NCI-H345 (cell line): ENCODE measurements around the gene ZCCHC24.

Experiments
- DNase-seq: peaks from one replicate; lab custom pipeline; 2025; lab: John Stamatoyannopoulos, UW

Gene ZCCHC24

DNA sequence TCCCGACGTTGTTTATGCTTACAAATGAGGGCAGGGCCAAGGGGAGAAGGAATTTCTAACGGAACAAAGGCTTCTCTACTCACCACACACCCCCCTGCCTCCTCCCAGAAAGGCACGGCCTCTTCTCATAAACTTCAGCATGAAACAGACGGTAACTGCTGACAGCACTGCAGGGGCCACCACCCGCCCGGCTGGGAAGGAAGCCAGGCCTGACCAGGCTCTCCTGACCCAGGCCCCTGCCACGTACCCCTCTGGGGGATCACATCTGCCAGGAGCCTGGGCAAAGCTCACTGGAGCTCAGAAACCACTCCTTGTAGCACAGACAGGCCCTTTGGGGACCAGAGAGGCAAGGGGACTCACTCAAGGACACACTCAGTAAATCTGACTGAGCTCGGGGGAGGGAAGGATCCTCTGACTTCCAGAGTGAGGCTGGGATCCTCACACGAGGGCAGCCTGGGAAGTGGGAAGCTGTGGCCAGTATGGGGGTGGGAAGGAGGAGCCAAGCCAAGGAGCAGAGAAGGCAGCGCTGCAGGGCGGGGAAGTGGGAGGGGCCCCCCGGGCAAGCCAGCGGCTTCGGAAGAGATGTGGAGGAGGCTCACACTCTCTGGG is 46.1 kb downstream of the ZCCHC24 start:
- DNase-seq, result no peak

DNA sequence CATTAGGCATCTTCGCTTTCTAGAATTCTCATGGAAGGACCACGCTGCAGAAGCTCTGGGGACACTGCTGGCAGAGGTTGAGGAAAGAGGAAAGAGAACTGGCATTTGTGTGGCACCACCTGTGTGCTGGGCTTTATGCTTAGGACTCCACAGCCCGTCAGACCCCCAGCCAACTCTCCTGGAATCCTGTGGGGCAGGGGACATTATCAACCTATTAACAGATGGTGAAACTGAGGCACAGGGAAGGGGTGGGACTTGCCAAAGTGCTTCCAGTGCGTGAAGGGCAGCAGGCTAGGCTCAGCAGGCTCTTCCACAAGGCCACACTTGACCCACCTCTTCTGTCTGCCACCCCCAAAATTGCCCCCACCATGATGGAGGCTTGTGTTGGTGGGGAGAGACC is 46.8 kb downstream of the ZCCHC24 start:
- DNase-seq, result no peak

DNA sequence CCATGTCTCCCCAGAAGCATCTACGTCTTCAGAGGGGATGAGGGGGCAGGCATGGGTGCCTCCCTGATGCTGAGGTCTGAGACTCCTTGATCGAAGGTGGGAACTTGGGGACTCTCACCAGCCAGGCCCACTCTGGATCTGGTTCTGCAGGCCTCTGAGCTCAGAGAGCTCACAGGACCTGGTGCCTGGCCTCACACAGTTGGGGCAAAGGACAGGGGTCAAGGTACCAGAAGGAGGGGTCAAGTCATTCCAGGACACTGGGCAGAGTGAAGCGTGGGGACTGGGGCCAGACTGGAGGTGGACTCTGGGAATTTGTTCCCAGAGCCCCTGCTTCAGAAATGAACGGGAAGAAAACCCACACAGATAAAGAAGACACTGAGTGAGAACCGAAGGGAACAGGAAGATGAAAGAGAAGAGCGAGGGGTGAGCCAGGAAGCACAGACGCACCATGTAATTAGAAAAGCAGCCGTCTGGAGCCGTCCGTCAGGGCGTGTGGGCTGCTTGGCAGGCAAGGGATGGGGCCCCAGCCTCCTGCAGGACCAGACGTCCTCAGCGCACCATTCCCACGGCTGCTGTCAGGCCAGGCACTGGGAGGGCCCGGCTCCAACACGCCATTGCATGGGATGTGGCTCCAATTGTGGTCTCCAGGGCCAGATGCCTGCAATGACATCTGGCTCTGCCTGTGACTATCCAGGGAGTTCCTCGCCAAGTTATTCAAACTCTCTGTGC is 47.7 kb downstream of the ZCCHC24 start:
- DNase-seq, result no peak

DNA sequence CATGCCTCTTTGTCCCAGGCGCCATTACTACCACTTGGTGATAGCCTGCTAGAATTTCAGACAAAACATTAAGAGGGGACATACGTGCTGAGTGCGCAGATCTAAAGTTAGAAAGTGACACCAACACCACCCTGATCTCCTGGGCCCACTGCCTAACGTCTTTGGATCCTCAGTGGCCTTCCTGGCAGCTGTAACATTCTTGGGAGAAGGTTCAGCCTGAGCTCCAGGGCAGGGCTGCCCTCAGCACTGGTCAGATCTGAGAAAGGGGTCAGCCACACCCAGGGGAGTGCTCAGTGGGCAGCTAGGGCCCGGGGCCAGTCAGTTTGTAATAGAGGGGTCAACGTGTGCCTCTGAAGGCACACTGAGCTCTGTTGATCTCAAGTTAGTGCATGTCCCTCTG is 48.4 kb downstream of the ZCCHC24 start:
- DNase-seq, result no peak

DNA sequence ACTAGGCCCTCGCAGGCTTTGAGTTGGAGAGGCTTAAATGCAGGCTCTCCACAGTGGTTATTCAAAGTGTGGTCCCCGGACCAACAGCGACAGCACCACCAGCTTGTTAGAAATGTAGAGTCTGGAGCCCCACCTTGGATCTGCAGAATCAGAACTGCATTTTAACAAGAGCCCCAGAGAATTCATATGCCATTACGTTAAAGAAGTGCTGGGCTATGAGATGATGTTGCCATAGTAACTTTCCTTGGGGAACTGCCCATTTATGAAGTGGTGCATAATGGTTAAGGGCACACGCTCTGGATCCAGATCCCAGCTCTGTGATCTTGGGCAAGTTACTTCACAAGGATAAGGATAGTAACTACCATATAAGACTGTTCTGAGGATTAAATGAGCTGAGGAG is 48.9 kb downstream of the ZCCHC24 start:
- no peak for DNase-seq

DNA sequence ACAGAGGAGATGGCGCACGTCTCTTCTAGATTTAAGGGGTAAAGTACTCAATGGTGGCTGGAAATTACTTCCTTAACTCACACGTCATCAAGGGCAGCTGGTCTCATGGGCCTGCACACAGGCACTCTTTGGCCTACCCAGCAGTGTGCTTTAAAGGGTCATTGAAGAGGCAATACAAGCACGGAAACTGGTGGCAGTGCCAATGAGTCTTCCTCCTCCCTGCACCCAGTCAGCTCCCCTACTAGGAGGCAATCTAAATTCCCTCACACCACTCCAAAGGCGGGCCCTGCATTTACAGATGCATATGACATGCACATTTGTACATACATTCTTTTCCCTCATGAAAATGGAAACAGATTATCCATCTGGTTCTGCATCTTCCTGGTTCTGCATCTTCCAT is 50.8 kb downstream of the ZCCHC24 start:
- DNase-seq, result no peak

DNA sequence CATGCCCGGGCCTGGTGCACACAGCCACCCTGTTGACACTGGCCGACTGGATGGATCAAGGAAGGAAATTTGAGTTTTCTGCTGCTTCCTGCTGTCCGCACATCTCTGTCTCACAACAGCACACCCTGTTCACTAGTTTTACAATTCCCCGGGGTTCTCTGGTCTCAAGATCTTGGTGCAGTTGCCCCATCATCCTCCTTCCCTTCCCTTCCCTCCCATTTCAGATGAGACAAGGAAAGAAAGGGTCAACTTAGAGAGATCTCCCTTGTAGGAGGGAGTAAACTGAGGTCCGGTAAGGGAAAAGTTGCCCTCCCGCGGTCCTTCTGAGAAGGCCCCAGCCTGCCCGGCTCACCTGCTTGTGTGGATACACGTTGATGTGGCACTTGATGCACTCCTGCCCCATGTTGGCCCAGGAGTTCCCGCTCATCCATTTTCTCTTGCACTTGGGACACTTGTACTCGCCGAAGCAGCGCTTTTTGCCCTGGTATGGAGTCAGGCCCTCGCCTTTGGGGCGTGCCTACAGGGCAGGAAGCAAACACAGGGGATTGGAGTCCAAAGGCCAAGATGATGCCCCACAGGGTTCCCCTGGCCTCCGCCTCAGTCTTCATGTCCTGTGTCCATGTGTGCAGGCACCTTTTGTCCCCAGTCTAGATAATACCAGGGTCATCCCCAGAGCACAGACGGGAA is 51.4 kb downstream of the ZCCHC24 start:
- no peak for DNase-seq

DNA sequence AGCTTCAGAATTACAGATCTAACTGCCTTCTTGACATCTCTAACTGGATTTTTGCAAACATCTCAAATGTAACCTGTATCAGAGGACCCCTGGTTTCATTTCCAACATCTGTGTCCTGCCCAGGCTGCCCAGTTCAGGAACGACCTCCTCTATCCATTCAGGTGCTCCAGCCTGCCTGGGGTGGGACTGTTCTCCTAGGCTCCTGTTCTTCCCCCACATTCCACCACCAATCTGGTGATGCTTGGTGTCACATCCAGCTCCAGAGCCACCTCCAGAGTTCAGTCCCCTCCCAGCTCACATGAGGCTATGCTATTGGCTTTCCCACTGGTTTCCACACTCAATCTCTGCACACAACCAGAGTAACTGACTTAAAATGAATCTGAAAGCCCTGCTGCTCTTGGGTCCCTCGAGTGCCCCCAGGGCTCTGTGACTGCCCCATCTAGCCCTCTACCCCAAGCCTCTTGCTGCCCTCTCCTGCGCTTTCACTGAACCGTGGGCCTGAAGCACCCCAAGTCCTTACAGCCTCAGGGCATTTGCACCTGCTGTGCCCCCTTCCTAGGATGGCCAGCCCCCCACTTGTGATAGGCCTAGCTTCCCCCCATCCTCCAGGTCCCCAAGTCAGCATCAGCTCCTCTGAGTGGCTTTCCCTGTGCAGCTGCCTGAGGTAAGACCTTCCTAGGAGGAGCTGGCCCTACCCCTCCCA is 52.1 kb downstream of the ZCCHC24 start:
- DNase-seq, result no peak

DNA sequence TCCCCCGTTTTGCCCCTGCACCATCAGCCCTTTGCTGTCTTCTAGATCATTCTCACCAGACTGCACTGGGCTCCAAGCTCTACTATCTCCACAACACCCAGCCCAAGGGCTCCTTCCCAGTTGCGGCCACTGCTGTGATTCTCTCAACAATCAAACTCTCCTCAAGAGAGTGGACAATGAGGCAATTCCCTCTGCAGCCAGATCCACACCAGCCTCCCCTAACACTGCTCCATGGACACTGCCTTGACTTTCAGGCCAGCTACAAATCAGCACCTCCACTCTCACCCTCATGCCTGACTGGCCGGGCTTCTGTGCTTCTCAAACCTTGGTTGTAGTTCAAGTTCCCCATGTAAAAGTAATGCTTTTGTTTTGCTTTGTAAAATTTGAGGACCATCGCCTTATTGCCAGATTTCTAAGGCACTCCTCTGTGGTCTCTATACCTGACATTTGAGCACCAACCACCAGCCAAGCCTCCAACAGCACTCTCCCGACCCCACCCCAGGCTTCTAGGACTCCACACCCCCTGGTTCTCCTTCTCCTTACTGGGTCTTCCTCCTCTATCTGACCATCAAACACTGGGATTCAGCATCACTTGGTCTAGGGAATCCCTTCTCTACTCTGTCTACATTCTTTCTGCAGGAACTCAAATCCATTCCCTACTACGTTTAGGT is 52.8 kb downstream of the ZCCHC24 start:
- DNase-seq, result no peak

DNA sequence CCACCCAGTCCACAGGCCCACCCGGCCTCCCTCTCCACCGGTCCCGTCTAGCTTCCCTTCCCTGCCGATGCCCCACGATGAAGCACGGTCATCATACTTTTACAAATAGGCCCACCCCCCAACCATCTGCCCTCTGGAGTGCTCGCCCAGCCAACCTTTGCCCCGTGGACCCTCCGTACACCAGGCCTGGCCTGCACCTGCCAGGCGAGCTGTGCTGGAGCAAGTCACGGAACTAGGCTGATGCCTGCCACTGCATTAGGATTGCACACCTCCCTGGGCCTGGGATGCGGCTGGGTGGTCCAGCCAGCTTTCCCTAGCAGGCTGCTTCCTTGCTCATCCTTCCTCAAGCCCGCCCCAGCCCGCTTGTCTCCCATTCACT is 53.4 kb downstream of the ZCCHC24 start:
- DNase-seq, result no peak

DNA sequence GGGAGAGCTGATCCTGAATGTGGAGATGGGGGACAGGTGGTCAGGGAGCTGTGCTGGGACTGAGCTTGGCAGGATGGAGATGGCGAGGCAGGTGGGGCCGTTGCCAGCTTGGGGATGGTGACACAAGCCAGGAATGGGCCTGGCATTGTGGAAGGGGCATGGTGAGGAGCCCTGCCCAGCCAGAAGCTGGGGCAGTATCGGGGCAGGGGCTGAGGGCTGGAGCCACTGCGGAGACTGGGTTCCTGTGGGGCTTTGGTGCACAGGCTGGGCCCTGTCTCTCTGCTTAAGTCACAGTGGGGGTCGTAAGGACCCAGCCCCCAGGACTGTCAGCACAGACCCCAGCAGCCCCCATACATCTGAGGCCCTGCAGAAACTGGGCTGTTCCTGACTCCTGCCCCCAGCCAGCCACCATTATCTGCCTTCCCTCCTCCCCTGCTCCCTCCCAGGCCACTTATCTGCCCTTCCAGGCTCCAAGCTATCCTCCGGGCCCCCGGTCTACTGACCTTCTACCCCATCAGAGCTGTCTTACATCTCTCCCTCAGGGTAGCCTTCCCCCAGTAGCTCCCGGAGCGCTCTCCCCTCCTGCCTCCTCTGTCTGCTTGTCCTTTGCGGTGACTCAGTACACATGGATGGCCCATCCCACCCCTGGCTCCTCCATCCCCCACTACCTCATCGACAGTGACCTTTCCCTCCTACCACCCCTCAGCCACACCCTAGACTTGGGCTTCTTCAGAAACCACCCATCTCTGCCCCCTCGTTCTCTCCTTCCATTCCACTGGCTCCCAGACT is 54.0 kb downstream of the ZCCHC24 start:
- DNase-seq, result no peak

DNA sequence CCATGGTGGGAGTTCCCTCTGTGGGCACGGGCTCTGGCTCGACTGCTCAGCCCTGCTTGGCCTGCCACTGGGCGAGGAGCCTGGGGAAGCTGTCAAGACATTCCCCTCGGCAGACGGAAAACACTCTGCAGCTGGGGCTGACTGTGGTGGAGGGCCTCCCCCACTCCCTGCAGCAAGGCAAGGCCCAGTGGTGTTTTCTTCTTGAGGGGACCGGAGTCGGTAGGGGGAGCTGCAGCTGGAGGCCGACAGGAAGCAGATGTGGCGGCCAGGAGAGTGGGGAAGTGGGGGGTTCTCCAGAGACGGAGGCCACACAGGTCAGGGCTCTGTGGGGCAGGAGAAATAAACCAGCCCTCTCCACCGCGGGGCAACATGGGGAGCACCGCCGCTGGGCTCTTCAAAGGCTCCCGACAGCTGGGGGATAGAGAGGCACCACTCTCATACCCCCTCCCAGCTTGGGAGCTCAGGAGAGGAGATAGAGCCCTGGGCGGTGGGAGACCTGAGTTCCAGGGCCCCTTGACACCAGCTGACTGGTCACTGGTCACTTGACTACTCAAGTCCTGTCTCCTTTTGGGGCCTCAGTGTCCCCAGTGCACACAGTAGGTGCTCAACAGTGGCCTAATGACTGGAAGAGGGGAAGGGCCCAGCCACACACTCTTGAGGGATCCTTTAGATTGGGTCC is 54.7 kb downstream of the ZCCHC24 start:
- no peak for DNase-seq

DNA sequence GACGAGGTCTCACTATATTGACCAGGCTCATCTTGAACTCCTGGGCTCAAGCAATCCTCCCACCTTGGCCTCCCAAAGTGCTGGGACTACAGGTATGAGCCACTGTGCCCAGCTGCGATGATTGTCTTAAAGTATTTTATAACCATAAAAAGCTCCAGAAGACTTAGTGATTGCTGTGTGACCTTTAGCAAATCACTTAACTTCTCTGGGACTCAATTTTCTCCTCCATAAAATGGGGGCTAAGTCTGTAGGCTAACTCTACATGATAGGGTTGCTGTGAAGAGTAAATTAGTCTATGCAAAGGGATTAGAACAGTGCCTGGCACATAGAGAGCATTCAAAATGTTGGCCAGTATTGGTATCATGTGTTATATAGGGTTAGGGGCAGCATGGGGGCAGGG is 55.4 kb downstream of the ZCCHC24 start:
- DNase-seq, result no peak

DNA sequence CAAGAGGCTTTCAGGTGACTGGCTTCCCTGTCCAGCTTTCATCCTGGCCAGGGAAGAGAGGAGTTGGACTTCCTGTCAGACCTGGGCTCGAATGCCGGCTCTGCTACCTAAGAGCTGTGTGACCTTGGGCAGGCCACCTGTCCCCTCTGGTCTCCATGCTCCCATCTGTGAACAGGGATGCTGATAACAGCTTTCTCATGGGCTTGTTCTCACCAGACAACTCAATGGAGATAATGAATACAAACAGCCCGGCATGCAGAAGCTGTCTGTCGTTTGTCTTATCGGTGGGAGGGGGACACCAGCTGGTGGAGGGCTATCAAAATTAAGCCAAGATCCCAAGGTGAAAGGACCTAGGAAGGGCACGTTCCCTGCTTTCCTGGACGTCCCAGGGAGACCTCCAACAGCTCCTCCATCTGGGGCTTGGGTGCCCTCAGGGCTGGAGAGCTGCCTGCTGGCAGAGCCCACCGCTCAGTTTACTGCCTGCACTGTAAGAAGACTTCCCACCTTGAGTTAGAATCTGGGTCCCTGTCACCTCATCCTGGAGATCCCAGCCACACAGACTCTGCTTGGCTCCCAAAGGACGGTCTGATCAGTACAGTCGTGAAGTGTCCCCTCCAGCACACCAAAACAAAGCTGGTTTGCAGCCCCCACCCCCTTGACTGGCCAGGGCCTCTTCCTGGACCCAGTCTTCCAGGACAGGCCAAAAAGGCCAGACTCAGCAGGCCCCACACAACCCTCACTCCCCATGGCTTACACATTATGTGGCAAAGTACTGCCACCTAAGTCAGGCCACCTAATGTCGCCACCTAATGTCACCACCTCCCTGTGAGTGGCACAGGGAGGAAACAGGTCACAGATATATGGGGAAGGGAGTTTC is 57.2 kb downstream of the ZCCHC24 start:
- DNase-seq, result no peak

DNA sequence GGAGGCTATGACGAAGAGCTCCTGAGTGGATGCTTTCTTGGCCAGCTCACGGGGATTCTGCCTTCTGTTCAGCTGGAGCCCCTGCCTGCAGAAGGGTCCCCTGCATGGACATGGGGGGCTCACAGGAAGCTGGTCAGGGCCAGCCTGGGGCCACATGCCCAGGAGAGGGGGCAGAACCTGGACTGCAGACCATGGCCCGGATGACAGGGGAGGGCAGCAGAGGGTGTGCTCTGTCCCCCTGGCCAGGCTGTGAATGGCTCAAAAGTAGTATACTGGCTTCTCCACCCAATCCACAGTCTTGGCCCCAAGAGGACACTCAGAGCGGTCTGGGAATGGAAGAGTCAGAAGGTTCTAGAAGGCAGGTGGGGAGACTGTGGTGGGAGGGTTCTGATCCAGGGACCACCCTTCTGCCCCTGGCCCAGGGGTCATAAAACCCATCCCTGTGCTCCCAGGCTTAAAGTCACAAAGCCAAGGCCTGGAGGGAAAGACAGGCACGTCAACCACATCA is 57.9 kb downstream of the ZCCHC24 start:
- DNase-seq, result no peak

DNA sequence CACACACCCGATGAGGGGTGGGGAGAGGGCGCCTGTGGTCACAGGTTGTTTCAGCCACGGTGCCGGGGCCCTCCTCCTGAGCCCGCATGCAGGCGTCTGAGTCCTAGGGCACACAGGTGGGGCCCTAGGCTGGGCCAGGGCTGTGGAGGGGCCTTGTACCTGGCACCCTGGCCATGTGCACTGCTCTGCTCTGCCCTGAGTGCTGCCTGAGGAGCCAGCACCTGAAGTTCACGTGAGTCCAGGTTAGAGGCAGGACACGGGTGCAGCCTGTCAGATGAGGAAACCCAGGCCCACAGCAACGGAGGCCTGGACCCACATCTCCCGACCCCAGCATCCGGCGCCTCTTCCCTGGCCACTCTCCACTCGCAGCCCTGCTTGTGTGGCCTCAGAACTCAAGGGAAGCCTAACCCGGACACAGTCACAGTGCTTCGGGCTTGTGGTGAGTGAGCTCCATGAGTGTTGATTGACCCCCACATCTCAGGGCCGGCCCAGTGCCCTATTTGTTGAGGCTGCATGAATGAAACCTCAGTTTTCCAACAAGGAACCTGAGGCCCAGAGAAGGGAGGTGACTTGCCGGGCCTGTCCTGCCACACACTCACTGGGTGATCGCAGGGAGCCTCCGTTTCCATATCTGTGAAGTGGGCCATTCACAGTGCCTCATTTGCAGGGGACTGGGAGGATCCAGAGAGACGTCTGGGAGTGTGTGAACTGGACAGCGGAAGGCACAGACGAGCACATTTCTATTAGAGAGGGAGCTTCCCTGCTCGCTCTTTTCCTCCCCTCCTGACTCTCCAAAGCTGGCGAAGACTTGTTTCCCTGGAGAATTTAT is 58.6 kb downstream of the ZCCHC24 start:
- no peak for DNase-seq

DNA sequence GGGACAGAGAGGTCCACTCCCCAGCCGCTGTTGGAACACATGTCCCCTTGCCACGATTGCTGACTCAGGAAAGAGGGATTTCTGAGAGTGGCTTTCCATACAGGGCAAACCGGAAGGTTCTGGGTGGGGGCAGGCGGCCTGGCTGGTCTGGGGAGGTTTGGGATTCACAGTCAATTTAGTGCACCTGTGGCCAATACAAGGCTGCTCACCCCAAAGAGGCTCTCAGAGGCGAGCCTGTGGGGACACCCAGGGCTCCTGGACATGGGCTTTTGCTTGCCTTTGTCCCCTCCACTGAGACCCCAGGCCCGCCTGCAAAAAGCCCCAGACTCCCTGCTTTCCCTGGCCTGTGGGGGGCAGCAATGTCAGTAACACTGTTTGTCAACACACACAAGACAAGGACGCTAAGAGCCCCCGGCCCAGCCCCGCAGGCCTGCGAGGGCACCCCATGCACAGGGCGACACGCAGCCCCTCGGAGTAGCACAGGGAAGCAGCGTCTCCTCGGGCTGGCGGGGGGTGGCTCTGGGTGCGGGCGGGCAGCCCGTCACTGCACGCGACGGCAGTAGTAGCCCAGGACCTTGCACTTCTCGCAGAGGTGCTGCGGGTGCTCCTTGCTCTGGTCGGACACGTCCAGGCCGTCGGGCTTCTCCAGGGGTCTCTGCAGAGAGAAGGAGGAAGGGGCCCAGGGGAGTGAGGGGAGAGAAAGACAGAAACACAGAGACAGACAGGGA is 59.5 kb downstream of the ZCCHC24 start:
- no peak for DNase-seq

DNA sequence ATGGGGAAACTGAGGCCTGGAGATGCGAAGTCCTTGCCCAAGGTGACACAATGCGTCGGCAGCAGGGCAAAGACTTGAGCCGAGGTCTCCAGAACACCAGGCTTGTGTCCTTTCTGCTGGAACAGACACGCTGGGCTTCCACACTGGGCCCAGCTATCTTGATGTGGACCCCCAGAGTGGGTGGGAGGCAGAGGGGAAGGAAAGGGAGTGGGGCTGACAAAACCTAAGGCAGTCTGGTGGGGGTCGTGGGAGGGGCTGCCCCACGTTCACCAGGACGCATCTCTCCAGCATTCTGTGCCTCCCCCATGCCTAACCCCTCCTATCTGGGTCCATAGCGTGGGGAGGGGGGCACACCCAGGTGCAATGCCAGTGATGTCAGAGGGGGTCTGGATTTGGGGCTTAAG is 60.0 kb downstream of the ZCCHC24 start:
- DNase-seq, result no peak
